NCI-H1436 (cell line): Measurements from ENCODE around the gene SLC37A4.
"Not testable (repeated sequence)": the region's sequence is repeated elsewhere in the genome, so short reads cannot be mapped to it uniquely, and the experiment has no call there.

ENCODE experiments used
- DNase-seq: peaks from one replicate; lab custom pipeline; 2025; lab: John Stamatoyannopoulos, UW

SLC37A4 gene

GRCh38 chr11:119030329-119031047 lies at the start of gene SLC37A4:
Gene SLC37A4, minus strand, starts transcription at chr11:119030877.
- DNase-seq: peak; percentile 97

- DNase-seq: no peak
Observed at GRCh38 chr11:119078675-119079420, 48.2 kb upstream of the SLC37A4 start.

- no peak for DNase-seq
Observed at GRCh38 chr11:119077839-119078238, 47.2 kb upstream of the SLC37A4 start.

GRCh38 chr11:119067371-119068222 lies 36.9 kb upstream of the SLC37A4 start, which contains the start of gene VPS11:
Gene VPS11, plus strand, starts transcription at chr11:119067818. Its CDS starts 6 bp downstream, at chr11:119067824.
- DNase-seq: peak; percentile 93

- no peak for DNase-seq
Observed at GRCh38 chr11:119065369-119065768, 34.7 kb upstream of the SLC37A4 start.

GRCh38 chr11:119062779-119063178 lies 32.1 kb upstream of the SLC37A4 start:
- DNase-seq: no peak

- DNase-seq: no peak
Observed at GRCh38 chr11:119061256-119061655, 30.6 kb upstream of the SLC37A4 start.

GRCh38 chr11:119059128-119059527 lies 28.5 kb upstream of the SLC37A4 start:
- DNase-seq: not testable (repeated sequence)

- DNase-seq: peak; percentile 98
Observed at GRCh38 chr11:119057000-119057769, 26.5 kb upstream of the SLC37A4 start, which contains the start of gene HYOU1. Gene HYOU1, minus strand, starts transcription at chr11:119057205. Its CDS starts 1,045 bp downstream, at chr11:119056160.

- DNase-seq: peak; percentile 8
Observed at GRCh38 chr11:119056421-119056999, 25.8 kb upstream of the SLC37A4 start.

GRCh38 chr11:119055901-119056300 lies 25.2 kb upstream of the SLC37A4 start:
- DNase-seq: no peak

- no peak for DNase-seq
Observed at GRCh38 chr11:119054418-119054817, 23.7 kb upstream of the SLC37A4 start.

- DNase-seq: no peak
Observed at GRCh38 chr11:119052163-119052814, 21.6 kb upstream of the SLC37A4 start.

GRCh38 chr11:119051440-119052162 lies 20.9 kb upstream of the SLC37A4 start:
- DNase-seq: no peak

- no peak for DNase-seq
Observed at GRCh38 chr11:119049081-119049480, 18.4 kb upstream of the SLC37A4 start.

GRCh38 chr11:119048644-119049043 lies 18.0 kb upstream of the SLC37A4 start:
- no peak for DNase-seq

GRCh38 chr11:119047205-119047604 lies 16.5 kb upstream of the SLC37A4 start:
- no peak for DNase-seq

- DNase-seq: no peak
Observed at GRCh38 chr11:119046489-119046888, 15.8 kb upstream of the SLC37A4 start.

- DNase-seq: no peak
Observed at GRCh38 chr11:119044708-119045107, 14.0 kb upstream of the SLC37A4 start.

- DNase-seq: no peak
Observed at GRCh38 chr11:119042927-119043326, 12.2 kb upstream of the SLC37A4 start.
